IPS DF 6.9 (cell line): Measurements from ENCODE around the gene CES5A.
"Not testable (repeated sequence)": the region's sequence is repeated elsewhere in the genome, so short reads cannot be mapped to it uniquely, and the experiment has no call there.

ENCODE experiments used
- DNase-seq: peaks from one replicate; pipeline ENCODE4 v3.0.0-alpha.2; 2013; ENCODE audit warnings: low read depth, low spot score
- H3K27ac ChIP-seq: one replicate; pipeline ENCODE4 v1.5.1; 2013; ENCODE audit warnings: low read length, control low read depth
- H3K27me3 ChIP-seq: 2 replicates; pipeline ENCODE4 v1.6.1; 2013; ENCODE audit warnings: mild to moderate bottlenecking, low read length; ENCODE audit not compliant: control insufficient read depth, insufficient read depth
- H3K36me3 ChIP-seq: 2 replicates; pipeline ENCODE4 v1.6.1; 2013; ENCODE audit warnings: low read length; ENCODE audit not compliant: control insufficient read depth, insufficient read depth
- H3K4me1 ChIP-seq: 2 replicates; pipeline ENCODE4 v1.6.1; 2013; ENCODE audit warnings: low read length; ENCODE audit not compliant: control insufficient read depth, insufficient read depth
- H3K4me3 ChIP-seq: 2 replicates; pipeline ENCODE4 v1.5.1; 2013; ENCODE audit warnings: mild to moderate bottlenecking, low read length
- H3K9me3 ChIP-seq: 2 replicates; pipeline ENCODE4 v1.6.1; 2013; ENCODE audit warnings: low read length, inconsistent platforms; ENCODE audit not compliant: control insufficient read depth, insufficient read depth
- WGBS: extraction: QIAGEN DNeasy Blood & Tissue Kit; methylation state at CpG from one replicate; pipeline ENCODE4 v1.1.7; 2013; ENCODE audit warnings: mixed read lengths, missing lambda C conversion rate; ENCODE audit not compliant: insufficient read length, insufficient coverage; 5-methylcytosine and 5-hydroxymethylcytosine counted together

Gene CES5A

DNA sequence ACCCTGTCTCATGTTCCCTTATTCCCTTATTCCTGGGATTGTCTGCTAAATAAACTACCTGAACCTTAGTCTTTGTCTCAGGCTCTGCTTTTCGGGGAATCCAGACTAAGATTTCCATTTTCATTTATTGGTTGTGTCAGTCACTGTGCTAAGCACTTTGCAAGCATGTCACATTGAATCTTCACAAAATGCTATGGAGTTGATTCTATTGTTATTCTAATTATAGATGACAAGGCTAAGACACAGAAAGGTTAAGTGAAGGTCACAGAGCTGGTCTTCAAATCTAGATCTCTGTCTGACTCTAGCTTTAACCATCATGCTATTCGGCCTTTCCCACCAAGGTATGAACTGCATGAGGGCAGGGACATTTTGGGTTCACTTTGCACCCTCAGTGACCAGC lies 13.4 kb upstream of the CES5A start:
- Histone ChIP-seq H3K4me3 (no peak overlapping the region), H3K36me3 (no peaks in the 10 kb centered on the region), H3K4me1 (no peaks in the 10 kb centered on the region), H3K27me3 (no peaks in the 10 kb centered on the region), H3K27ac (no peak overlapping the region), H3K9me3 (no peaks in the 10 kb centered on the region; the same call in 1 of the 2 replicates)
- no CpG with 5 or more reads among the region's 2 CpGs for WGBS
- DNase-seq = no peak

DNA sequence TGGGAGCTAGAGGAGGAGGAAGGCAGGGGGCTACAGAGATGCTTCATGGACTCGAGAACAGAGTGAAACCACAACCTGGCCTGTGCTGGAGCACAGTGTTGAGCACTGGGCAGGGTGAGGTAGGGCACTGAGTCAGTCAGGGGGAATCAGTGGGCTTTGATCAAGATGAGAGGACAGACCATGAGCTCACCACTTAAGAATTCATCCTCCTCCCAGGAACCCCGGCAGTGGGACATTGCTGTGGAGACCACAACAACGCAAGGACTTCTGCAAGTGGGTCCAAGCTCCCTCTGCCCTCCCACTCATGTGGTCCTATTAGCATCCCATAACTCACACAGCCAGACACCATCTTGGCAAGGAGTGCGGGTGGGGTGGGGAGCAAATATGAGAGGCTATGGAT lies 1.7 kb upstream of the CES5A start:
- H3K4me3 ChIP-seq = no peak overlapping the region
- no CpG with 5 or more reads among the region's 4 CpGs for WGBS
- DNase-seq = no peak
- H3K4me1 ChIP-seq = no peaks in the 10 kb centered on the region
- no peaks in the 10 kb centered on the region for H3K27me3 ChIP-seq
- H3K36me3 ChIP-seq = no peaks in the 10 kb centered on the region
- no peaks in the 10 kb centered on the region for H3K9me3 ChIP-seq
- no peak overlapping the region for H3K27ac ChIP-seq

DNA sequence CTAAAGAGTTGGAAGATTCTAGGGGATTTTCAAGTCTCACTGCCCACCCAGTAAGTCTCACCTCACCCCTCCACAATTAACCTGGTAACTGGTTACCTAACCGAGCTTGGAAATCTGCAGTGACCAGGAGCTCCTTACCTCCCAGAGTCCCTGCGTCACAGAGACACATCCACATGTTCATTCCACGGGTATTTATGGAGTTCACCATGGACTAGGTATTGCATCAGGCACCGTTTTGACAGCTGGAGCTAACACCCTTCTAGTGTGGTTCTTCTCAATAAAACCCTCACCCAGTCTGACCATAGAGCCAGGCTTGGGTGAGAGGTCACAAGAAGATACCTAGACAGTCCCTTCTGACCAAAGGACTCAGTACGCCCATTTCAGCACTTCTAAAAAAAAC lies 2.1 kb downstream of the CES5A start:
- Histone ChIP-seq H3K4me3 (no peak overlapping the region), H3K9me3 (no peaks in the 10 kb centered on the region), H3K27ac (no peak overlapping the region), H3K27me3 (no peaks in the 10 kb centered on the region), H3K4me1 (no peaks in the 10 kb centered on the region), H3K36me3 (no peaks in the 10 kb centered on the region)
- DNase-seq = no peak
- no CpG with 5 or more reads among the region's 5 CpGs for WGBS

DNA sequence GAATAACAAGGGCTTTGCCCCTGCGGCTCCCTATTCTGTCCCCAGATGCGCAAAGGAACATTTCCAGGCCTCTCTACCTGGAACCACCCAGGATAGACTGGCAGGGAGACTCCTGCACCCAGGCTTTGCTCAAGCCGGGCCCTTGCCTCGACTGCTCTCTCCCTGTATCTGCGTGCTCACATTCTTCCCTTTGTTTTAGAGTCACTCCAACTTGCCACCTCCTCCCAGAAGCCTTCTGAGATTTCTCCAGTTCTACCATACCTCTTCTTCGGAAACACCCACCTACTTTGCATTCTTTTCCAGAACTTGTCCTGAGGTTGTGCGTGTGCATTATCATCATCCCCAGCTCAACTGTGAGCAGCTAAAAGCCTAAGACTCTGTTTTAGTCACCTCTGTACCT lies 3.0 kb downstream of the CES5A start:
- Histone ChIP-seq H3K27ac (no peak overlapping the region), H3K36me3 (no peaks in the 10 kb centered on the region), H3K9me3 (no peaks in the 10 kb centered on the region), H3K4me1 (no peaks in the 10 kb centered on the region), H3K27me3 (no peaks in the 10 kb centered on the region), H3K4me3 (no peak overlapping the region)
- no peak for DNase-seq
- WGBS = no CpG with 5 or more reads among the region's 7 CpGs

DNA sequence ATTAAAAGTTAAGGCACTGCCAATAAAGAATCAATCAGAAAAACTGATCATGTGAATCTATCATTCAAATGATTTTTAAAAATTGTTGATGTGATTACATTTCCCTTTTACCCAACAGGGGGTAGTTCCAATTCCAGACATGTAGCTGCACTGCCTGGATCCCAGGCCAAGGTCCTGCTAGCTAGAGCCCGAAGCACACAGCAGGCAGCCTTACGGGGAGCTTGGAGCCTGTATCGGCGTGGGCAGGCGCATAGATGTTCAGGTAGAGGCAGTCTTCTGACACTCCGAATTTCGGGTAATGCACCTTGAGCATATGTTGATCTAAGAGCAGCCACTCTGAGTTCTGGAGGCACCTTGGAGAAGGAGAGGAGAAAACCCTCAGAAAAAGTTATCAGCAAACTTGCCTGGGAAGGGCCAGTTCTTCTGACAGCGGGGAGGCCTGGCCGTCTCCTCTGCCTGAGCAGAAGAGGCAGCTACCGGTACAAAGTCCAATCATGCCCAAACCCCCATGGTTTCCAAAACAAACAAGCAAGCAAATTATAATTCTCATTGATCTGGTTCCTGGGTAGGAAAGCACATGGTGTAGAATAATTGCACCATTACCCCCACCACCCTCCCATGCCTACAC lies 3.6 kb downstream of the CES5A start:
- Histone ChIP-seq H3K4me3 (no peak overlapping the region), H3K36me3 (no peaks in the 10 kb centered on the region), H3K9me3 (no peaks in the 10 kb centered on the region), H3K4me1 (no peaks in the 10 kb centered on the region), H3K27ac (no peak overlapping the region), H3K27me3 (no peaks in the 10 kb centered on the region)
- WGBS = no CpG with 5 or more reads among the region's 10 CpGs
- no peak for DNase-seq

DNA sequence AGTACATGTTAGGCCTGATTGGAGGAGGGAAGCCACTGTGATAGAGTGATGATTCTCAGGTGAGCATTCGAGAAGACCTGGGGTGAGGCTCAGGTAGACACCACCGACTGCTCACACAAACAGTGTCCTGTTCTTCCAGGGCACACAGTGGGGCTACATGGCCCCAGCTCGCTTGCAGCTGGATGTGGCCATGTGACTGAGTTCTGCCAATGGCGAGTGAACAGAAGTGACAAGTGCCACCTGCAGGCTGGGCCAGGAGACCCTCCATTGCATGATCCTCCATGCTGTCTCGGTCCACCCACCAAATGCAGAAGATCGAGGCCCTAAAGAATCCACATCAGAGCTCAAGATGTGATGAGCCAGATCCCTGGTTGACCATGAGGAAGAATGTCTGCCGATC lies 6.2 kb downstream of the CES5A start:
- no CpG with 5 or more reads among the region's 7 CpGs for WGBS
- H3K27ac ChIP-seq = no peak overlapping the region
- H3K4me1 ChIP-seq = no peaks in the 10 kb centered on the region
- H3K36me3 ChIP-seq = no peaks in the 10 kb centered on the region
- H3K27me3 ChIP-seq = no peaks in the 10 kb centered on the region
- no peaks in the 10 kb centered on the region for H3K9me3 ChIP-seq
- H3K4me3 ChIP-seq = no peak overlapping the region
- no peak for DNase-seq

DNA sequence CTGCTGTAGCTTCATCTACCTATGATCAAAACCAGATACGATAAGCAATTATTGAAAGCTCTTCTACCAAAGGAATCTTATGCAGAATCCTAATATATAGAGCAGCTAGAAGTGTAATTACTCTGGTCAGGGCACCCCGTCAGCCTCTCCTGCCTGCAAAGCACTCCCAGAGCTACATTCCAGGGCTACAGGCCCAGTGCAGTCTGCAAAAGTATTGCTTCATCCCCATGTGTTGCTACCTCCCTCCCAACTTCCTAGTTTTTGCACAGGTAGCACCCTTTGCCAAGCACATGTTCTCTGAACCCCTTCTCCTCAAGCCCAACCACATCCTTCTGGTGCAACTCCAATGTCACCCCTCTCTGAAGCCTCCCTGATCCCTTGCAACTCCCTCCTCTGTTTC lies 7.0 kb downstream of the CES5A start:
- Histone ChIP-seq H3K27ac (no peak overlapping the region), H3K4me1 (no peaks in the 10 kb centered on the region), H3K36me3 (no peaks in the 10 kb centered on the region), H3K27me3 (no peaks in the 10 kb centered on the region), H3K4me3 (no peak overlapping the region), H3K9me3 (no peaks in the 10 kb centered on the region)
- no CpG with 5 or more reads among the region's 2 CpGs for WGBS
- DNase-seq = no peak

DNA sequence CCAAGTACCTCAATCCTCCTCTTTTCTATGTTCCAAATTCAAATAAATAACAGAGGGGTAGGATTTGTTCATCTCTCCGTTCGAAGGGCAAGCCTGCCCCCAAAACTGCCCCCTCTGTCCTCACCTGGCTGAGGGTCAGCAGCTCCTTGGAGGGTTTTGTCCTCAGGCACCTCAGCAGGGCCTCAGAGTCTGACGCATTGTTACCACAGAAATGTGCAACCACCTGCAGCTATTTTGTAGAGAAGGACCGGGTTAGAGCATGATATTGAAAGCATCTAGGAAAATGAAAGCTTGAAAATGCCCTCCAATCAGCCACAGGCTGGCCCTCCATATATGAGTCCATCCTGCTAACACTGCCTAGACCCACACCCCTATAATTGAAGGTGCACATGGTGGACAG lies 13.9 kb downstream of the CES5A start:
- Histone ChIP-seq H3K4me1 (no peaks in the 10 kb centered on the region), H3K27me3 (no peaks in the 10 kb centered on the region), H3K36me3 (no peaks in the 10 kb centered on the region), H3K9me3 (no peaks in the 10 kb centered on the region), H3K27ac (no peak overlapping the region), H3K4me3 (no peak overlapping the region)
- no CpG with 5 or more reads among the region's 4 CpGs for WGBS
- no peak for DNase-seq

DNA sequence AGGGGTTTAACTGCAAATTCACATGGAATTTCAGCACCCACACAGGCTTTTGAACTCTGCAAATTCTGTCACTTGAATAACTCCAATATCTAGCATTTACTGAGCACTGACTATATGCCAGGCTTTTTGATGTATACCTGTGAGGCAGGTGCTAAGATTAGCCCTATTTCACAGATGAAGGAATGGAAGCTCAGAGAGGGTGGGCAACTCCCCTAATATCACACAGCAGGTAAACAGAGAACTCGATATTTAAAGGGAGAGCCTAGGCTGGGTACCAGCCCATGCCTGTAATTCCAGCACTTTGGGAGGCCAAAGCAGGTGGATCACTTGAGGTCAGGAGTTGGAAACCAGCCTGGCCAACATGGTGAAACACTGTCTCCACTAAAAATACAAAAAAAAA lies 17.5 kb downstream of the CES5A start:
- WGBS = no CpG with 5 or more reads among the region's 1 CpG
- not testable (repeated sequence) for H3K36me3 ChIP-seq, H3K9me3 ChIP-seq, H3K4me1 ChIP-seq, H3K27me3 ChIP-seq, H3K4me3 ChIP-seq, H3K27ac ChIP-seq, DNase-seq

DNA sequence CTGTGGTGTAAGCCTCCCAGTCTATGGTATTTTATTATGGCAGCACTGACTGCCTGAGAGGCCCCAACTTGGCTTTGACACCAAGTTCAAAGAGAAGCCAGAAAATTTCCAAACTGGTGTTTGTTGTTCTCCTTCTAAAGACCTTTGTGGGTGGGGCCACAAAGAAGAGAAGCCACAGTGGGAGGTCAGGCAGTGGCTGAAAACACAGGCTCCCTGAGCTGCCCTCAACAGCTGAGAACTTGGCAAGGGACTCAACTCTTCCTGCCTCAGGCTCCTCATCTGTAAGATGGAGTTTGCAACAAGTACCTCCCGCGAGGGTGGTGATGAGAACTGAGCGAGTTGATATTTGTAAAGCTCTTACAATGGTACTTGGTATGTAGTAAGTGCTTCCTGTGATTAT lies 18.2 kb downstream of the CES5A start:
- no peak overlapping the region for H3K4me3 ChIP-seq
- H3K9me3 ChIP-seq = no peaks in the 10 kb centered on the region
- H3K36me3 ChIP-seq = no peaks in the 10 kb centered on the region
- H3K27me3 ChIP-seq = no peaks in the 10 kb centered on the region
- no peak for DNase-seq
- no CpG with 5 or more reads among the region's 3 CpGs for WGBS
- no peak overlapping the region for H3K27ac ChIP-seq
- no peaks in the 10 kb centered on the region for H3K4me1 ChIP-seq

DNA sequence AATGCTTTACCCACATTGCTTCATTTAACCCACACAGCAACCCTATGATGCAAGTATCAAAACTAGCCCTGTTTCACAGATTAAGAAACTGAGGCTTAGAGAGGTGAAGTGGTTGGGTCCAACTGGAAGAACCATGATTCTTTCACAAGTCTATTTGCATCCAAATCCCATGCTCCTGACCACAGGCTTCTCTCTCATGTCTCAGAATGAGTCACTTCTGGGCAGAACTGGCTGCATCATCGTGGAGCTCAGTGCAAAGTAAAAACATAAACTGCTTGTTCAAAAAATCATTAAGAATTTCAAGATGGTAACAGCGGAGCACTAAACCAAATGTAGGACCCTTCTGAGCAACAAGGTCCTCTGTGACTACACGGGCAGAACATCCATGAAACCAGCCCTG lies 22.1 kb downstream of the CES5A start:
- H3K27me3 ChIP-seq = no peaks in the 10 kb centered on the region
- H3K27ac ChIP-seq = no peak overlapping the region
- DNase-seq = no peak
- no CpG with 5 or more reads among the region's 3 CpGs for WGBS
- H3K36me3 ChIP-seq = no peaks in the 10 kb centered on the region
- H3K4me3 ChIP-seq = no peak overlapping the region
- no peaks in the 10 kb centered on the region for H3K9me3 ChIP-seq
- H3K4me1 ChIP-seq = no peaks in the 10 kb centered on the region
